ENCODE results near the gene NFATC1.

The NFATC1 gene

DNA sequence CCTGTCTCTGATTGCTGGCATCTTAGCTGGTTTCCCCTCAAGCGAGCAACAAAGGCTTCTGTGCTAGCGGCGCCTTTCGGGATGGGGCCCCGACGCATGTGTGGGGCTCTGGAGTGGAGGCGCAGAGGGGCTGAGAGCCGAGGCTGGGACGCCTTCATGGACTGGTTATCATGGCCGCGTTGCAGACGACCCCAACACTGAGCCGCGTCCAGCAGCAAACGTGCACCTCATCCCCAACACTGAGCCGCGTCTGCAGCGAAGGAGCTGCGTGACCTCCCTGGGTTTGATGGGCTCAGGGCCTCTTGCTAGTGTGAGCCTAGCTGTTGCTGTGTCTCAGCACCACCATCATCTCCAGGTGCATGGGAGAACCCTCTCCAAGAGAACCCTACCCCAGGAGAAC, 160.2 kb downstream of the NFATC1 start:
- ATAC-seq (no peak), DNase-seq (no peak)

DNA sequence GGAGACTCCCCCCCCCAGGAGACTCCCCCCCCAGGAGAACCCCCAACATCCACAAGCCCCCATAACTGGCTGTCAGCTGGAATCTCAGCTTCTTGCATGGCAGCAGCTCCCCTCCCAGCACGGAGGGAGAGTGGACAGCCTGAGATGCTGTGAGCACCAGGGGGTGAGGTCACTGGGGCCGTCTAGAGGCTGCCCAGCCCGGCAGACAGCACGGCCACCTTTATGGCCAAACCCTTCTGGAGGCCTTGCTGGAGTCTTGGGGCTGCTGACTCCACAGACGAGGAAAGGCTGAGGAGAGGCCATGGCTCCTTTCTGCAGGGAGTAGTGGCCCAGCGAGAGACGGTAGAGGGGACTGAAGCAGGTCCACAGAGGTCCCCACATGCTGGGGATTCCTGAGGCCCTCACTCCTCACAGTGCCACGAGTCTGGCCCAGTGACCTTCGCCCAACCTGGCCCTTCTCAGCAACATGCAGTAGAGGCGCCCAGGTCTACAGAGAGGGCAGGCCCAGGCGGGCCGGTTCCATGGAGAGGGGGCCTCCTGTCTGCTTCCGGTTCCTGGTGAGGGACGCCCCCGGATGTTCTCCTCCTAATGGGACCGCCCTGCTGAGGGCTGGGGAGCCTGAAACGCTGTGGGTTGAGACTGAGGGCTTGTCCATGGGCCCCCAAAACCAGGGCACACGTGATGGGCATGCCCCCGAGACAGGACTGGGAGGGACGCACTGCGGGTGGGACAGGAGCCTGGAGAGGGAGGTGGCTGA, 161.3 kb downstream of the NFATC1 start:
- ATAC-seq (no peak), DNase-seq (no peak)

DNA sequence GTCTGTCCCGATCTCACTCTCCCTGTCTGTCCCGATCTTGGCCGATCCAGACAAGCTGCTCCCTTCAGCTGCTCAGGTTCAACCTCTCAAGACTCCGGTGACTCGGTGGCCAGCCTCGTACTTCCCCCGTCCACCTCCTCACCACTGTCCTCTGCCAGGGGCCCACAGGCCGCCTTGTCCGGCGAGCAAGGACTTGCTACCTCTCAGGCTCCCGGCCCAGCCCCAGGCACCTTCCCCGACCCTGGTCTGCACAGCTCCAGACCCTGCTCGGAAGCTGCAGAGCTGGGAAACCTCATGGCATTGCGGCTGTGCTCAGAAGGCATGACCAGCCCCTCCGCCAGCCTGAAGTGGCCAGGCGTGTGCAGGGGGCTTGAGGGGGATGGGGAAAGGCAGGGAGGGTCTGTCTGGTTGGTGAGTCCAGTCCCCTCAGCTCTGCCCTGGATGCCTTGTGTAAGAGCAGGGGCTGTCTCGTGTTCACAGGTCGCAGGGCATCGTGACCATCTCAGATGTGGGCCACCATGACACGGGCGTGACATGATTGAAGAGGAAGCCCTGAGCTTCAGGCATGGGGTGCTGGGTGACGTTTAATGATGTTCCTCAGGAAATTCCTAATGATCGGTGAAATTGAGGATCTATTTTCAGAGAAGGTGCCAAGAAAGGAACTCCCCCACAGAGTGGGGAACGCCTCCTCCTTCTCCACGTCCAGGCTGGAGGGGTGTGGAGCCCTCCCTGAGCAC, 162.6 kb downstream of the NFATC1 start:
- ATAC-seq: no peak
- no peak for DNase-seq

DNA sequence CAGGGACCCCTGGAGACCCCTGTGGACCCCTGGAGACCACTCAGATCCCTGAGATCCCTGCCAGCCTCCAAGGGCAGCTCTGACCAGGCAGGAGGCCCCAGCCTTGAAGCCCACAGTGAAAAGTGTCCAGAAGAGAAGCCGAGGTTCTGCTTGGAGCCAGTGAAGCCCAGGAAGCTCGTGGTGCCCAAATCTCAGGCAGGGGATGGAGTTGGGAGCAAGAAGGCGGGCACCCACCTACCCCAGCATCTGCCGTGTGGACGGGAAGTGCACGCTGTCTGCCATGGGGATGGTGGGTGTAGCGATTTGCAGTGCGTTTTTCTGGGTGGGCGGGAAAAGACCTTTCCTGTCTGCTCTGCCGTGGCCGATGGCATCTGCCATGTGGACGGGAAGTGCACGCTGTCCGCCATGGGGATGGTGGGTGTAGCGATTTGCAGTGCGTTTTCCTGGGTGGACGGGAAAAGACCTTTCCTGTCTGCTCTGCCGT, 163.2 kb downstream of the NFATC1 start:
- no peak for DNase-seq
- no peak for ATAC-seq

DNA sequence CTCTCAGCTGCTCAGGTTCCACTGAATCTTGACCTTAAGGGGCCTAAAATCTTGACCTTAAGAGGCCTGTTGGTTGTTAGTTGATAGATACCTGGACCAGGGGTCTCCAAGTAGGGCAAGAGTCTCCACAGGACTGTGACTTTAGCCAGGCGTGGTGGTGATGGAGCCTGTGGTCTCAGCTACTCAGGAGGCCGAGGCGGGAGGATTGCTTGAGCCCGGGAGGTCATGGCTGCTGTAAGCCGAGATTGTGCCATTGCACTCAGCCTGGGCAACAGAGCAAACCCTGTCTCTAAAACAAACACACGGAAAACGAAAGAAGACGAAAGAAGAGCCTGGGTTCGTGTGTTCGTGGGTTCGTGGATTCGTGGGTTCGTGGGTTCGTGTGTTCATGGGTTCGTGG, 163.7 kb downstream of the NFATC1 start:
- DNase-seq (no peak), ATAC-seq (no peak)

DNA sequence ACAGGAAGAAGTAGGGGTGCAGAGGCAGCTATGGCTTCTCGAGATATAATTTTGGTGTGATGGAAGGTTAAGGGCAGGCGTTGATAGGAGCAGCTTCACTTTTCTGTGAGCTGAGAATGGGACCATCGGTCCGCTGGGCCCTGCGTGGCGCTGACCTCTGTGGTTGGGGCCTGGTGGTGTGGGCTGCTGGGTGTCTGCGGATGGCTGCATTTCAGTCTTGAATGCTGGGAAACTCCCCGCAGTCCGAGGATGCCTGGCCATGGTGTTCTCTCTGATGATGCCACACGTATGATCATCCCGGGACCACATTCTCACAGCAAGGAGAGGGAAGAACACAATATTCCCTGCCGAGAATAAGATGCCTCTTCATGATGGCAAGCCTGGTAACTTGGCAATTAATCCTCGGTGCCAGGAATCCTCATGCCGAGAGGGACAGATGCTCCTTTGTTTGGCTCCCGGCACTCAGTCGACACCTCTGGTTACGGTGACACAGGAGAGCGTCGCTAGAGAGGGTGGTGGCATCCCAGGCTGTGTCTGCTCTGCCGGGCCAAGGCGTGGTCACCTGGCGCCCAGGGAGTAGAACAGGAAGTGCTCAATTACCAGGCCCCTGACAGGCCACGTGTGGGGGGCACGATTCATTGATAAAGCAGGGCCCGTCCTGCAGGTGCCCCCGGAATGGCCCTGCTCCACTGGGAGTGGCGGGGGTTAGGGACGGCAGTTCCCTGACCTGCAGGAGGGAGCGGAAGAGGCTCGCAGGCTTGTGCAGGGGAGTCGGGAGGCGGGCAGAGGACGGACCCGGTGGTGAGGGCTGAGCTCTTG, 164.5 kb downstream of the NFATC1 start:
- ATAC-seq (no peak), DNase-seq (no peak)

DNA sequence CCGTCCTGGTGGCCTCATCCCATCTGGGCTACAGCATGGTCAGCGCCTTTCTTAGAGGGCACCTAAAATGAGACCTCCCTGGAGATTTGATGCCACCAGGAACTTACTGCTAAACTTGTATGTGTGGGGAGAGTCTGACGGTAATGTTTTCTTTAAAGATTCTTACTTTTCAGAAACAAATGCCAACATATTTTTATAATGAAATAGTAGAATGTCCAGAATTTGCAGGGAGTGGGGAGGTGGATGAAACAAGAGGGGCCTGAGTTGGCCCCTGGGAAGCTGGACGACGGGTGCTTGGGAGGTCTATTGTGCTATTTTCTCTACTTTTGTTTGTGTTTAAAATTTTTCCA, 165.1 kb downstream of the NFATC1 start:
- no peak for DNase-seq

DNA sequence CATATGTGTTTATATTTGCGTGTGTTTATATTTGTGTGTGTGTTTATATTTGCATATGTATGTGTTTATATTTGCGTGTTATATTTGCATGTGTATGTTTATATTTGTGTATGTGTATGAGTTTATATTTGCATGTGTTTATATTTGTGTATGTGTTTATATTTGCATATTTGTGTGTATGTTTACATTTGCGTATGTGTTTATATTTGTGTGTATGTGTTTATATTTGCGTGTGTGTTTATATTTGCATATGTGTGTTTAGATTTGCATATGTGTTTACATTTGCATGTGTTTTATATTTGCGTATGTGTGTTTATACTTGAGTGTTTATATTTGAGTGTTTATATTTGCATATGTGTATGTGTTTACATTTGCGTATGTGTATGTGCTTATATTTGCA, 168.2 kb downstream of the NFATC1 start:
- ATAC-seq (no peak), DNase-seq (no peak)

More for the DNA sequence above, 165.1 kb downstream of the NFATC1 start:
- no peak for ATAC-seq

DNA sequence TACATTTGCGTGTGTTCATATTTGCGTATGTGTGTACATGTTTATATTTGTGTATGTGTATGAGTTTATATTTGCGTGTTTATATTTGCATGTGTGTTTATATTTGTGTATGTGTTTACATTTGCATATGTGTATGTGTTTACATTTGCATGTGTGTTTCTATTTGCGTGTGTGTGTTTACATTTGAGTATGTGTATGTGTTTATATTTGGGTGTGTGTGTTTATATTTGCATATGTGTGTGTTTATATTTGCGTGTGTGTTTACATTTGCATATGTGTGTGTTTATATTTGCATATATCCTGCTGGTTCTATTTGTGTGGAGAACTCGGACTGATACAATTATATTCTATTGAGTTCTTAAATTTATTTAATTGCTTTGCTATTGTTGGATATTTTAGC, 168.7 kb downstream of the NFATC1 start:
- ATAC-seq (no peak), DNase-seq (no peak)

DNA sequence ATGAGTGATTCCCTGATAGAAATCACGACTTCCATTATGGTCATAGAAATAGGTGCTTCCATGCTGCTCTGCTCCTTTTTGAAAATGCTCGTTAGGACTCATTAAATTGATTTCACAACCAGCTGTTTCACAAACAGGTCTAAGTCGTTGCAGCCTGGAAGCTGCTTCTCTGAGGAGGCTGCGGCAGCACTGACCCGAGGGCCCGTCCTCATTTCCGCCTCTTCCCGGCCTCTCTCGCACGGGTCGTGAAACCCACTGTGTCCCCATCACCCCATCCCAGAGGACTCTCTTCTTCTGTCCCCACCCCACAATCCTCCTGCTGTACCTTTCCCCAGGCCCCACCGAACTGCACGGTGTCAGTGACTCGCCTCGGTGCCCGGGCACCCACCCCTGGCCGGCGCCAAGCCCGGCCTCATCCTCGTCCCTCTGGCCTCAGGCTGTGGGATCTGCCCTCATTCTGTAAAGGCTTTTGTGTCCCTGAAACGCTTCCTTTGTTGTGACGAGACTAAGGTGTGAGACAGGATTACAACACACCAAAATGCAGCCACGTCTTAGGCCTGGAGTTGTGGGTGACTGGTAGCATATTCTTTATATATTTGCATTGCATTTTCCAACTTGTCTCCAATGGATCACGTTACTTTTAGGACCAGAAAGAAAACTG, 171.2 kb downstream of the NFATC1 start:
- DNase-seq (no peak), ATAC-seq (no peak)

DNA sequence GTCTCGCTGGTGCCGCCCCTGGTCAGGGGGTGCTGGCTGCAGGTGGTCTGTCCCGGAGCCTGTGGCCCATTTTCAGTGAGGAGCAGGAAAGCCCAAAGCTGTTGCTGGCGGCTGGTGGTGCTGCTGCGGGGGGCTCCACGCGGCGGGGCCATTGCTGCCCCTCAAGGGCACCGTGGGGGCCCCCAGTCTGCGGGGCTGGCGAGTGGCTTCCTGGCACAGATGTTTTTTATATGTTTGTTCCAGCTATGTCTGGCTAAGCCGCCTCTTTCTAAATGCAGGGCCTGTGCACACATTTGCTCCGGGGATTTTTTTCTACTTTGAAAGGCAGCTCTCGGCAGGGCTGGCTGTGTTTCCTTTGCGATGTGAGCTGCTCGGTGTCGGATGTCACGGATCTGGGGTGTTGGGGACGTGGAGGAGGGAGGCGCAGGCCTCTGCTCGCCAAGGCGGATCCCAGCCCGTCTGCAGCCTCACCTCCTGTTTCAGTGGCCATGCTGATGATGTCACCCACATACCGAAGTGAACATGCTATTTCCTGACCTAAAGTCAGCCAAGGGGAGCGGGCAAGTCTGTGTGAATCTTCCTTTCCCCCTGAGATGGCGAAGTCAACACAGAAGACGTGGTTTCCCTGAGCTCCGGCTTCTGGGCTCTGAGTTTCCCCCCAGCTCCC, 171.9 kb downstream of the NFATC1 start:
- DNase-seq: no peak
- ATAC-seq: no peak

DNA sequence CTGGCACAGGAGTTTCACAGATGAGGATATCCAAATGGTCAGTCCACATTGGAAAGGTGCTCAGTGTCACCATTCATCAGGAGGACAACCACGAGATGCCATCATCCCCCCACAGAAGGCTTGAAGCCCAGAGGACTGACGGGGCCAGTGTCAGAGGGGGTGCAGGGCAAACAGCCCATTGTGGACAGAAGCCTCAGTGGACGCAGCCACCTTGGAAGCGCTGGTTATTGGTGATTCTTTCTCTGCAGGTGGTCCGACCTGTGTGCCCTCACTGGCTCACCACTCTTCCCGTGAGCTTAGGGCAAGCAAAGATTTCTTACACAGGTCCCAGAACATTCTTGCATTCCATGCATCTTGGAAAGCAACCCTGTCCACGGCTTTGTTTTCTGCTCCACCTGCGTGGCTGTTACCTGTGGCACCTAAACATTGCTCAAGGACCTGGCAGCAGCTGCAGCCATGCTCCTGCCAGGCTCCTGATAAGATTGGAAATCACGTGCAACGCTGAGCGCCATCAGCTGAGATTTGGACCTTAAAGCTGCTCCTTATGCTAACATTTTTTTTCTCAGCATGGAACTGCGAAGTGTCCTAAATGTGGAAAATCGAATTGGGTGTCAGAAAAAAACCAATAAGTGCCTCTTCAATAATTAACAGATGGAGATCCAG, 172.9 kb downstream of the NFATC1 start:
- DNase-seq (no peak), ATAC-seq (no peak)

DNA sequence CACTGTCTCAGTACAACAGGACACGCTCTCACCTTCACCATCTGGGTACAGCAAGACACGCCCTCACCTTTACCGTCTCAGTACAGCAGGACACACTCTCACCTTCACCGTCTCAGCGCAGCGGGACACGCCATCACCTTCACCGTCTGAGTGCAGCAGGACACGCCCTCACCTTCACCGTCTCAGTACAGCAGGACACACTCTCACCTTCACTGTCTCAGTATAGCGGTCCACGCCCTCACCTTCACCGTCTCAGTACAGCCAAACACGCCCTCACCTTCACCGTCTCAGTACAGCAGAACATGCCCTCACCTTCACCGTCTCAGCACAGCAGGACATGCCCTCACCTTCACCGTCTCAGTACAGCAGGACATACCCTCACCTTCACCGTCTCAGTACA, 174.0 kb downstream of the NFATC1 start:
- ATAC-seq: no peak
- DNase-seq: no peak

DNA sequence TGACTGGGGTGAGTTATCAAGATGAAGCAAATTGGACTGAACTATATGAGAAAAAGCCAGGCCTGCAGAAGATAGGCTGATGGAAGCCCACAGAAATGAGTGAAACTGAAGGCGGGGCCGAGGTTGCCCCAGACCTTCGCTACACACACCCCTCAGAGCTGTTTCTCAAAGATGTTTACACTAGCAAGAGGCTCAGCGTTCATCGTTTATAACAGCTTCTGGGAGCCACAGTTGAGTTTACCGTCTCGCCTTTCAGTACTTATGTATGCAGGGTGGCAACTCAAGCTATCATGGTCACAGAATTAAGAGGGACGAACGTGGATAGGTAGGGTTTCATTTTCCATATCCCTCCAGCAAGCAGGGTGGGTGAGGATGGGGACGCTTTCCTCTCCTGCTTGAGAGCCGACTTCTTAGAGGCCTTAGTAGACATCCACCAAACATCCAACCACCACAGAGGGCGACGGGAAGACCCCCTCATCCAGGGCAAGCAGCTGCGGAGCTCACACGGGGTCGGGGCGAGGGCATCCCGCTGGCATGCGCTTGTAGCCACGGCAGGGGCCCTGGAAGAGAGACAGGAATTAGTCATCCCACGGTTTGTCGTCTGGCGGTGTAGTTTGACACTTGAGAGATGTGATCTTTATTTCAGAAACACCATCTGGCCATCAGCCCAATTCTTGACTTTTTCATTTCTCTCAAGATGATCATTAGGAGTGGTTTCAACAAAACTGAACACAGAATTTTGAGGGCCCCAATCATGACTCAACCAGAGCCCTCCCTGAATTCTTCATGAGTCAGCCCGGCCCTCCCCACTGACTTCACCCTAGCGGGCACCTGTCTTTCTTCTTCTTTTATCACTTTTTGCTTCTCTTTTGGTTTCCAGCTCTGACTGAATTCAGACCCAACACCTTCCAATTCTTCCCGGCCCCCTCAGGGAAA, 174.8 kb downstream of the NFATC1 start:
- no peak for DNase-seq
- peak; percentile 49 for ATAC-seq

DNA sequence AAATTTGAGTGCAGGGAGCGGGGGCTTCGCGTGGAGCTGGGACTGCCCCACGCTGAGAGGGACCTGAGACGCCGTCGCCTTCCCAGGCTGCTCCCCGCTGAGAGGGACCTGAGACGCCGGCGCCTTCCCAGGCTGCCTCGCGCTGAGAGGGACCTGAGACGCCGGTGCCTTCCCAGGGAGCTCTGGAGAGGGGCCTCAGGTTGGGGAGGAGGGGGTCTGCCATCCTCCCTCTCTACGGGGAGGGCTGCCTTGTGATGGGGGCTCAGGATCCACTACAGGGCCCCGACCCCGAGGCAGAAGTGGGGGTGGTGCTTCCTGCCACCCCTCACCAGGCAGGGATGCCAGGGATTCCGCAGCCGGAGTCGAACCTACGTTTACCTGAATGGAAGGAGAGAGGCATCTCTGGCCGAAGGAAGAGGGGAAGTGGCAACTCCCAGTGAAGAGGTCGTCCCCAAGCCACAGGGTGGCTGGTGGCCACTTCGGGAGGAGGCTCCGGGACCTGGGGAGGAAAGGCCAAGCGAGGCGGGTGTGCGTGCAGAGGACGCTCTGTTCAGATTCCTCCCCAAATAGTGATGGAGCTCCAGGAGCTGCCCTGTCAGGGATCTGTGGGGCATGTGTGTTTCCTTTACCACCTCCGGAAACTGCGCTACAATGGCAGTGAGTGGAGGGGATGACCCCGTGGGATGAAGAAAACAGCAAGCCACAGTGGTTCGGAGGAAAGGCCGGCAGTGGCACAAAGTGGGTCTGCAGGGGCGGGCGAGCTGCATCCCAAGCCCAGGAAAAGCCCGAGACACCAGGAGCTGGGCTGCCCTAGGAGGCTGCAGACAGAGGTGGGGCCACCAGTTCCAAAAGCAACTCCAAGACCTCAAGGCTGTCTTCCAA, 175.7 kb downstream of the NFATC1 start:
- DNase-seq: no peak
- no peak for ATAC-seq

DNA sequence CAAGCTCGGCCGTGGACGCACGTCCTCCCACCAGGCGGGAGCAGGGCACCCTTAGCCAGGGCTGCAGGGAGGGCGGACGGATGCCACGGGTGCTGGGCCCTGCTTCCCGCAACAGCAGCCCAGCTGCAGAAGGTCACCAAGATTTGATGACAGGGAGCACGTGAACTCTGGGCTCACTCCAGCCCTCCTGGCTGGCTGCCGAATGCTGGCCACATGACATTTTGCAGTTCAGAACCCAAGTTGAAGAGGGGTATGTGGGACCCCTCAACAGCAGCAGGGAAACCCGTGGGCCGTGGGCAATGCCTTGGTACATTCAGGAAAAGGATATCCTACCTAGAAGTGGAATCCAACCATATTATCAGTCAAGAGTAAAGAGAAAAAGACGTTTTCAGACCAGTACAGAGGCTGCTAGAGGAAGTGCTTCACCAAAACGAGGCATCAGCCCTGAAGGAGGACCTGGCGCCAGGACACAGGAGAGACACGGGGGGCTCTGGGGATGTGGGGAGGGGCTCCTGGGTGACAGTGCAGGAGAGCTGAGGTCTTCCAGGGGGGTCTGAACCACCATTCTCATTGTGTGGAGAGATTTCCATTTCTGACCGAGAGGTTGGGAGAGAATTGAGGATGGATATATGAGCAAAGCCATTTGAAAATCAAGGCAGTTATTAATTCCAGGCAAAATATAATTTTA, 176.5 kb downstream of the NFATC1 start:
- no peak for ATAC-seq
- DNase-seq: no peak

DNA sequence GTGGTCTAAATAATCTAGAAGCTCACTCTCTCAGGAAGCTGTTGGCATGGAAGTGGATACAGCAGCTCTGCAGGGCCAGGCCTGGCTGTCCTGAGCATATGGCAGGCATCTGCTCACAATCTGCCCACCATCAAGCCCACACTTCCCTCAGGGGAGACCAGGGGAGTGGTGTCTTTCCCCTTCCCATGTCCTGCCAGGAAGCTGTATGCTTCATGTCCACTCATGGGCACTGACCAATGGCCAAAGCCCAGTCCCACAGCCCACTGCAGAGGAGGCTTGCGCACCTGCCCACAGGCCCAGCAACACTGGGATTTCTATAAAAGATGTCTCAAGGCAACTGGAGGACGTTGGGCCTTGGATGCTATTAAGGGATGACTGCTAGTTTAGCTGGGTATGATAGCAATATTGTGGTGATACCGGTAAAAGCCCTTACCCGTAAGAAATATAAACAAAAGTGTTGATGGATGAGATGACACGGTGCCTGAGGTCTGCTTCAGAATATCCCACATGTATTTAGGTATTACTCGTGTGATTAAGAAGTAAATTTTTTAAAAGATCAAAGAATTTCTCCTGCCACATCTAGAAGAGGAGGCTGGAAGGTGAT, 177.2 kb downstream of the NFATC1 start:
- ATAC-seq: no peak
- DNase-seq: no peak

DNA sequence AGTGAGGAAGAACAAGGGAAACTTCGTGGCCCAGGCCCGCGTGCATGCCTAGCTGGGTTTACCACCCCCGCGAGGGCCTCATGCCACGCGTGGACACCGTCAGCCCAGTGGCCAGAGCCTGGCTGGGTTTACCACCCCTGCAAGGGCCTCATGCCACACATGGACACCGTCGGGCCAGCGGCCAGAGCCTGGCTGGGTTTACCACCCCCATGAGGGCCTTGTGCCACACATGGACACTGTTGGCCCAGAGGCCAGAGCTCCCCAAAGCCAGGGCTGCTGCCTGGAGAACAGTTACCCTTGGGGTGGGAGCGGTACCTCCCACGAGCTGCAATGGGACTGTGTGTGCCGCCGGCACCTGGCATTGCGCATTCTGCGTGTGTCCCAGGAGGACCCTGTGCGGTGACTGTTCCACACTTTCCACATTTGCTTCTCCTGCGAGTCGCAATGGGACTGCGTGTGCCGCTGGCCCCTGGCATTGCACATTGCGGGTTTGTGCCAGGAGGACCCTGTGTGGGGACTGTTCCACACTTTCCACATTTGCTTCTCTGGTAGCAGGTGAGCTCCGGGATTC, 178.3 kb downstream of the NFATC1 start:
- ATAC-seq: no peak
- DNase-seq: no peak

Data from stimulated activated naive CD8-positive, alpha-beta T cell treated with anti-CD3 and anti-CD28 coated beads, Interleukin-15, Interleukin-2, amounts not matched to agents 100 U/mL and 50 U/mL, for 24 hours (primary cell).